Fibroblast of villous mesenchyme (primary cell): ENCODE measurements around the gene FERD3L. TPM values are rescaled to one million over a fixed set of nuclear protein-coding genes. Genes with fewer than 3 reads are reported as not detected.
"Not testable (repeated sequence)": the region's sequence is repeated elsewhere in the genome, so short reads cannot be mapped to it uniquely, and the experiment has no call there.

Experiments used
- DNase-seq: peaks from one replicate; pipeline ENCODE4 v3.0.0-alpha.2; 2010; ENCODE audit warnings: low read depth
- H3K4me3 ChIP-seq: 2 replicates; pipeline ENCODE4 v1.5.1; 2011; ENCODE audit warnings: low read depth, mild to moderate bottlenecking, low read length
- CTCF ChIP-seq: IDR thresholded peaks from 2 replicates; pipeline ENCODE4 v1.5.1; 2012; ENCODE audit warnings: low read depth, mild to moderate bottlenecking, low read length; ENCODE audit not compliant: insufficient read depth
- total RNA-seq: library from RNA; depleted of rRNA; stranded (reverse); fragments of >200 nt; gene quantifications from 2 replicates; pipeline ENCODE4 v1.2.3, GENCODE V29; 2012

Gene FERD3L
- total RNA-seq = not detected in 2 replicates

DNA sequence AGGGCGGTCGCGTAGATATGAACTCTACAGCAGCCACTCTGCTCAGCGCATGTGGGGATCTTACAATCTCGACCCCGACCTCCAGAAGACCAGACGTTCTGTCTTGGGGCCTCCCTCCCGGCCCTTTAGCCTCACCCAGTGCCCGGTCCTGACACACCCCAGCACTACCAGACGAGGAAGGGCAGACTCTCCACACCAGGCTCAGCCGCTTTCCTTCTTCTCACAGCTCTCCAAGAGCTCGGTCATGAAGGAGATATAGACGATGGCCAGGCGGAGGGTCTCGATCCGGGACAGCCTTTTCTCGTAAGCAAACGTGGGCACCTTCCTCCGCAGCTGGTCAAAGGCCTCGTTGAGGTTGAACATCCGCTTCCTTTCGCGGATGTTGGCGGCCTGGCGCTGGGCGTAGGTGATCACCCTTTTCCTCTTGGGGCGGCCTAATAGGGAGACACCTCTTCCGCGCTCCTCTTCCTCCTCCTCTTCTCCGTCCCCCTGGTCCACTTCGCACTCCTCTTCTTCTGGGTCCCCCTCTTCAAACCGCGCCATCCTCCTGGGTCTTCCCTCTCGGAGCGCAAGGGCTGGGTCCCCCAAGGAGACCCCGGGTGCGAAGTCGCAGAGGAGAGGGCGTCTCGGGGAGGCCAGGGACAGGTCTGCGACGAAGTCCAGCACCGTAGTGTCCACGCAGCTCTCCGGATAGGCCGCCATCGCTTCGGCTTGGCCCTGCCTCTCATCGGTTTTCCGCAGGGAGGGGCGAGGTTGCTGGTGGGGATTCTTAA, at the start of gene FERD3L:
FERD3L (minus strand) TSS at position 761 of the 773 bp plus-strand sequence; CDS start at position 702, 59 bp downstream.
- no peak within 1 kb of the TSS for H3K4me3 ChIP-seq
- no peak for TF ChIP-seq CTCF
- no peak for DNase-seq

GRCh38 chr7:19194417-19194816, 49.2 kb upstream of the FERD3L start:
- H3K4me3 ChIP-seq, DNase-seq: not testable (repeated sequence)

- DNase-seq = peak; percentile 14
- no peak overlapping the region for H3K4me3 ChIP-seq
- no peak for TF ChIP-seq CTCF
These were observed 36.4 kb upstream of the FERD3L start for GRCh38 chr7:19181634-19182033.

DNA sequence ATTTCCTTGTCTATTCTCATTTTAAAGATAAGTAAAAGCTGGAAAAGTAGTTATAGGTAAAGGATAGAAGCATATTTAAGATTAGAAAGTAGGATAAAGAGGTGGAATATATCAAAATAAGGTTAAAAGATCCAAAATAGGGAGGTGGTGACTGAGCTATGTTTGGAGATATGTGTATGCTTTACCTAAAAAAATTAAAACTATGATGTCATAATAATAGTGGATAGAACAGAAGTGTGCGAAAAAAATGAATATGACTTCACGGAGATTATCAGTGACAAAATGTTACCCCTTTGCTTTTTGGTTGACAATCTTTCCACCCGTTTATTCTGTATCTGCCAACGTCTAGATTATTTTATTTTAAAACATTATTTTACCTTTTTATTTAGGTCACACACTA, 33.4 kb upstream of the FERD3L start:
- no peak for TF ChIP-seq CTCF
- no peak for DNase-seq
- no peak overlapping the region for H3K4me3 ChIP-seq

DNA sequence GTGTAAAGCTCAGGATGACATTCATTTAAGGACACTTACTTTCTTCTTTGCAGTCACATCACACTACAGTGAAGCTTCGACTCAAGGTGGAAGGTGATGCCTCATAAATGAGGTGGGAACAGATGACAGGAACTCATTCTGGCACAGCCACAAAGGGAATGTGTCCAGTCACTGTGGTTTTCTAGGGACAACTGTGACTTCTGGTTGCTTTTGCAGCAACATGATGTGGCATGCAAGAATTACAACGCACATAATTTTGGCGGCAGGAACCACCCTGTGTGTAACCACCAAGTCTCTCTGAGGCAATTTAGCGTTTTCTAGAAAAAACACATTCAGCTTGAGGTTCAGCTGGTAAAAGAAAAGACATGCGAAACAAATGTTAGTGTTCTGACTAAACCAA, 32.0 kb upstream of the FERD3L start:
- H3K4me3 ChIP-seq = no peak overlapping the region
- no peak for TF ChIP-seq CTCF
- no peak for DNase-seq

DNA sequence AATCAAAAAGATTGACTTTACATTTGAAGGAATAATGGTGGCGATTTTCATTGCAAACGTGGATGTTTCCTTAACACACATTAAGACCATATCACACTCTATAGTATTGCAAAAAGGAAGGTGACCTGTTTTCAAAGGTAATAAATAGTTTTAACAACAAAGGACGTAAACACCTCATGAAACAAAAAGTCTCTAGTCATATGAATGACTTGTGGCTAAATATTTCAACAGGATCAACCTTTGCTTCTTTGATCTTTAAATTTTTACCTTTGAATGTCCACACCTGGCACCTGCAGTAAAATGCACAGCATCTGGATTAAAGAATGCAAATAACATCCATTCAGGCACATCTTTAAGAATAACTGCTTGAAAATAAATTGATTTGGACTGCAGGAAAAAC, 30.0 kb upstream of the FERD3L start:
- no peak overlapping the region for H3K4me3 ChIP-seq
- DNase-seq = no peak
- no peak for TF ChIP-seq CTCF

DNA sequence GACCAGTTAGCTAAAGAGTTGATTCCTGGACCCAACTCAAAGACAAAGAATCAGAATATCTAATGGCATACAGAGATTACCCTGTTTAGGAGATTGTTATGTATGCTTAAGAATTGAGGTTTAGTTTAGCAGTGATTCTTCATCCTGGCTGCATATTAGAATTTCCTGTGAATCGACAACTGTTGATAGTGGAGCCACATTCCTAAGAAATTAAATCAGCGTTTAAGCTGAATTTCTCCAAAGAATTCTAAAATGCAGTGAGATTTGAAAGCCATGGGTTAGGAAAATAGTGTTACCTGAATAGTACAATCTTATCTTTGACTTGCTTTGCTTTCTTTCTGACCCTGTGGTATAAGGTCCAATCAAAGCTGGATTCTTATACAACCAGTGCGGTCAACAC, 16.4 kb upstream of the FERD3L start:
- no peak for DNase-seq
- TF ChIP-seq CTCF = no peak
- H3K4me3 ChIP-seq = no peak overlapping the region
